Measurements from ENCODE around the gene WHRN.

WHRN gene

DNA sequence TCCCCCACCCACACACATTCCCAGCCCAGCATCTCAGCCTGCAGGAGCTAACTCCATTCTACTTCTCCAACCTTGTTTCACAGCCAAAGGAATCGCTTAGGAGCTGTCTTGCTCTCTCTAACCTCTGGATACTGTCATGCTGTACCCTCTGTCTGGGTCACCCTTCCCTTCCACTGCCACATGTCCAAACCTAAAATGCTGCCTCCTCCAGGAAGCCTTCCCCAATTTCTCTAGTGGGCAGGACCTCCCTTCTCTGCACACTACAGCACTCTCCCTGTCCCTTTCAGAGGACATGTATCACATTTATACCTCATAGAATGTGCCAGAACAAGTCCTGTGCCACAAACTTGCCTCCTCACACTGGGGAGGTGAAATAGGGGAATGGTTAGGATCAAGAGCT, 30.8 kb downstream of the WHRN start:
- H3K4me3 ChIP-seq (IDR thresholded peaks at IDR 0.05; ENCODE audit: insufficient read depth, low read depth, low read length), result no peak overlapping the region
- no peak overlapping the region for H3K27ac ChIP-seq
- H3K27me3 ChIP-seq (ENCODE audit: insufficient read depth, low read depth), result no peaks in the 10 kb centered on the region
- no peaks in the 10 kb centered on the region for H3K36me3 ChIP-seq (ENCODE audit: insufficient read depth)
- no peak overlapping the region for H3K4me2 ChIP-seq
- no peak overlapping the region for H2AFZ ChIP-seq (ENCODE audit: low read depth)
- H3K4me1 ChIP-seq (ENCODE audit: low read depth, poor library complexity, severe bottlenecking), result no peaks in the 10 kb centered on the region
- H3K79me2 ChIP-seq (ENCODE audit: insufficient read depth, low read depth), result peaks cover 8% of the 10 kb centered on the region; the same call in 1 of the 2 replicates
- H3K9ac ChIP-seq, result no peak overlapping the region
- no peaks in the 10 kb centered on the region; the same call in 1 of the 2 replicates for H4K20me1 ChIP-seq (ENCODE audit: insufficient read depth)
- TF ChIP-seq, protein P1, sequence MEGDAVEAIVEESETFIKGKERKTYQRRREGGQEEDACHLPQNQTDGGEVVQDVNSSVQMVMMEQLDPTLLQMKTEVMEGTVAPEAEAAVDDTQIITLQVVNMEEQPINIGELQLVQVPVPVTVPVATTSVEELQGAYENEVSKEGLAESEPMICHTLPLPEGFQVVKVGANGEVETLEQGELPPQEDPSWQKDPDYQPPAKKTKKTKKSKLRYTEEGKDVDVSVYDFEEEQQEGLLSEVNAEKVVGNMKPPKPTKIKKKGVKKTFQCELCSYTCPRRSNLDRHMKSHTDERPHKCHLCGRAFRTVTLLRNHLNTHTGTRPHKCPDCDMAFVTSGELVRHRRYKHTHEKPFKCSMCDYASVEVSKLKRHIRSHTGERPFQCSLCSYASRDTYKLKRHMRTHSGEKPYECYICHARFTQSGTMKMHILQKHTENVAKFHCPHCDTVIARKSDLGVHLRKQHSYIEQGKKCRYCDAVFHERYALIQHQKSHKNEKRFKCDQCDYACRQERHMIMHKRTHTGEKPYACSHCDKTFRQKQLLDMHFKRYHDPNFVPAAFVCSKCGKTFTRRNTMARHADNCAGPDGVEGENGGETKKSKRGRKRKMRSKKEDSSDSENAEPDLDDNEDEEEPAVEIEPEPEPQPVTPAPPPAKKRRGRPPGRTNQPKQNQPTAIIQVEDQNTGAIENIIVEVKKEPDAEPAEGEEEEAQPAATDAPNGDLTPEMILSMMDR (conservative IDR thresholded peaks at IDR 0.05; ENCODE audit: low read depth, low read length), result no peak

DNA sequence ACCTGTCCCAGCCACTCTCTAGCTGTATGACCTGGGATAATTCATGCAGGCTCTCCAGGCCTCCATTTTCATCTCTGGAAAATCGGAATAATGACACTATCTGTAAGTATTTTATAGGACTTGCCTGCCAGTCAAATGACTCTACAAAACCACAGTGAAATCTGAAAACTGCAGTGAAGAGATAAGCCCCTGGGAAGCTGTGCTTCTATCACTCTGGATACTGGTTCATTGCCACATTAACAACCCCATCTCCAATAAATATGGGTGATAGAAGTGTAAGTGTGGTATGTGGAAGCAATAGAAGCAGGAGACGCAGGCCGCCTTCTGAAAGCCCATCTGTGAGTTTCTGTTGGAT, 31.8 kb downstream of the WHRN start:
- H3K27ac ChIP-seq, result no peak overlapping the region
- no peak overlapping the region for H3K9ac ChIP-seq
- no peaks in the 10 kb centered on the region for H3K36me3 ChIP-seq (ENCODE audit: insufficient read depth)
- H3K4me3 ChIP-seq (IDR thresholded peaks at IDR 0.05; ENCODE audit: insufficient read depth, low read depth, low read length), result no peak overlapping the region
- H3K27me3 ChIP-seq (ENCODE audit: insufficient read depth, low read depth), result no peaks in the 10 kb centered on the region
- H3K4me1 ChIP-seq (ENCODE audit: low read depth, poor library complexity, severe bottlenecking), result no peaks in the 10 kb centered on the region
- H4K20me1 ChIP-seq (ENCODE audit: insufficient read depth), result no peaks in the 10 kb centered on the region; the same call in 1 of the 2 replicates
- H2AFZ ChIP-seq (ENCODE audit: low read depth), result no peak overlapping the region
- TF ChIP-seq, protein P1 (conservative IDR thresholded peaks at IDR 0.05; ENCODE audit: low read depth, low read length), result no peak
- H3K4me2 ChIP-seq, result no peak overlapping the region
- H3K79me2 ChIP-seq (ENCODE audit: insufficient read depth, low read depth), result peaks cover 5% of the 10 kb centered on the region; the same call in 1 of the 2 replicates

DNA sequence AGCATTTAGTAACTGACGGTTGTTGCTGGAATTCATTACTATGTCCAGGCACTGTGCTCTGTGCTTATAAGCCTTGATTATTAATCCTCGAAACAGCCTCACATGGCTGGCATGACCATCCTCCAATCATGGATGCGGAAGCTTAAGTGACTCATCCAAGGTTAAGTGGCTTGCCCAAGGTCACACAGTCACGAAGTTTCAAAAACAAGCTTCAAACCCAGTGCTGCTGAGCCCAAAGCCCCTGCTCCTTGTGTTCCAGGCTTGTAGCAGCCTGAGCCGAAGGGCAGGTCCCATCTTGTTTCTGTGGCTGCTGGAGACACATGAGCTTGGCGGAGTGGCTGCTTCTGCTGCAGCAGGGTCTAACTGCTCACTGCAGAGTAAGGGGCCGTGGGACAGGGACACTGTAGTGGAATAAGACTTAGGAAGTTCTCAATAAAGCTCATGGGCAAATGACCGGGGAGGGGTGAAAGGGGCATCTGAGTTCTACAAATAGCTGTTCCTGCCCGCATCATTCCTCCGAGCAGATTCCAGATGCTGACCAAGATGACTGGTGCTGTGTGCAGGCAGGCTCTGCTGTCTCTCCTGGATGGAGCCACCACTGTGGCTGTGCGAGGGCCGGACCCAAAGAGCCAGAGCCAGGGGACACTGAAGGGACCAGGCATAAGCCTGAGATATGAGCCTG, 32.4 kb downstream of the WHRN start:
- Histone ChIP-seq H3K27ac (no peak overlapping the region), H4K20me1 (ENCODE audit: insufficient read depth) (no peaks in the 10 kb centered on the region; the same call in 1 of the 2 replicates), H3K4me3 (IDR thresholded peaks at IDR 0.05; ENCODE audit: insufficient read depth, low read depth, low read length) (no peak overlapping the region), H3K4me2 (no peak overlapping the region), H3K27me3 (ENCODE audit: insufficient read depth, low read depth) (no peaks in the 10 kb centered on the region), H3K36me3 (ENCODE audit: insufficient read depth) (no peaks in the 10 kb centered on the region), H3K9ac (no peak overlapping the region), H3K4me1 (ENCODE audit: low read depth, poor library complexity, severe bottlenecking) (no peaks in the 10 kb centered on the region), H2AFZ (ENCODE audit: low read depth) (no peak overlapping the region), H3K79me2 (ENCODE audit: insufficient read depth, low read depth) (peaks cover 5% of the 10 kb centered on the region; the same call in 1 of the 2 replicates)
- TF ChIP-seq, protein P1 (conservative IDR thresholded peaks at IDR 0.05; ENCODE audit: low read depth, low read length), result no peak

GRCh38 chr9:114471157-114471556, 34.1 kb downstream of the WHRN start:
- Histone ChIP-seq H4K20me1 (ENCODE audit: insufficient read depth) (no peaks in the 10 kb centered on the region; the same call in 1 of the 2 replicates), H3K79me2 (ENCODE audit: insufficient read depth, low read depth) (peaks cover 4% of the 10 kb centered on the region; the same call in 1 of the 2 replicates), H3K4me2 (no peak overlapping the region), H3K4me1 (ENCODE audit: low read depth, poor library complexity, severe bottlenecking) (no peaks in the 10 kb centered on the region), H3K36me3 (ENCODE audit: insufficient read depth) (no peaks in the 10 kb centered on the region), H3K9ac (no peak overlapping the region), H3K27ac (no peak overlapping the region), H3K4me3 (IDR thresholded peaks at IDR 0.05; ENCODE audit: insufficient read depth, low read depth, low read length) (no peak overlapping the region), H3K27me3 (ENCODE audit: insufficient read depth, low read depth) (no peaks in the 10 kb centered on the region), H2AFZ (ENCODE audit: low read depth) (no peak overlapping the region)
- TF ChIP-seq, protein P1 (conservative IDR thresholded peaks at IDR 0.05; ENCODE audit: low read depth, low read length), result no peak
